A673 (cell line): ENCODE measurements around the gene CRACR2A.

Experiments
- EZH2 ChIP-seq: fragments of 200-600 bp; sonication (generic); IDR thresholded peaks from 2 replicates; pipeline ENCODE4 v1.6.1; 2017; ENCODE audit warnings: borderline replicate concordance, low read depth, mild to moderate bottlenecking, mixed read lengths, antibody characterized with exemption, low read length; ENCODE audit not compliant: poor library complexity, severe bottlenecking
- TF ChIP-seq, protein P1 (sequence below): fragments of 300-800, 200-600 bp; sonication (generic); conservative IDR thresholded peaks from 2 replicates; pipeline ENCODE4 v1.5.1; 2017; ENCODE audit warnings: low read depth, mild to moderate bottlenecking, antibody characterized with exemption, low read length, moderate library complexity, mixed read lengths

DNA sequence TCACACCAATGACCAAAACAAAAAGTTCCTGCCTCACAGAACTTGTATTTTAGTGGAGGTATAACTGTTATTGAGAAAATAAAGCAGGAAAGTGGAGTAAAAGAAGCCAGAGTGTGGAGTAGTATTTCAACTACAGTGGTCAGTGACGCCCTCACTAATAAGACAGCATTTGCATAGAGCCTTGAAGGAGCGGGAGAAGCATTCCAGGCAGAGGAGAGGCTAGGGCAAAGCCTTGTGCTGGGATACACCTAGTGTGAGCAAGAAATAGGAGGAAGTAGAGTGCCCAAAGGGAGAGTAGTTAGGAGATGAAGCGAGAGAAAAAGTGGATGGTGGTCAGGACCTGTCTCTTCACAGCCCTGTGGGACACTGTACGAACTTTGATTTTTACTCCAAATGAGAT, 107.8 kb downstream of the CRACR2A start:
- TF ChIP-seq, protein P1, sequence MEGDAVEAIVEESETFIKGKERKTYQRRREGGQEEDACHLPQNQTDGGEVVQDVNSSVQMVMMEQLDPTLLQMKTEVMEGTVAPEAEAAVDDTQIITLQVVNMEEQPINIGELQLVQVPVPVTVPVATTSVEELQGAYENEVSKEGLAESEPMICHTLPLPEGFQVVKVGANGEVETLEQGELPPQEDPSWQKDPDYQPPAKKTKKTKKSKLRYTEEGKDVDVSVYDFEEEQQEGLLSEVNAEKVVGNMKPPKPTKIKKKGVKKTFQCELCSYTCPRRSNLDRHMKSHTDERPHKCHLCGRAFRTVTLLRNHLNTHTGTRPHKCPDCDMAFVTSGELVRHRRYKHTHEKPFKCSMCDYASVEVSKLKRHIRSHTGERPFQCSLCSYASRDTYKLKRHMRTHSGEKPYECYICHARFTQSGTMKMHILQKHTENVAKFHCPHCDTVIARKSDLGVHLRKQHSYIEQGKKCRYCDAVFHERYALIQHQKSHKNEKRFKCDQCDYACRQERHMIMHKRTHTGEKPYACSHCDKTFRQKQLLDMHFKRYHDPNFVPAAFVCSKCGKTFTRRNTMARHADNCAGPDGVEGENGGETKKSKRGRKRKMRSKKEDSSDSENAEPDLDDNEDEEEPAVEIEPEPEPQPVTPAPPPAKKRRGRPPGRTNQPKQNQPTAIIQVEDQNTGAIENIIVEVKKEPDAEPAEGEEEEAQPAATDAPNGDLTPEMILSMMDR: no peak
- no peak for TF ChIP-seq EZH2
